ENCODE results near the gene DHRS3. TPM values are rescaled to one million over a fixed set of nuclear protein-coding genes. Genes with fewer than 3 reads are reported as not detected.

Gene DHRS3
- total RNA-seq, 2 donors from 2014 or later, result 60.4 to 65.3 TPM

- no peak overlapping the region for H3K27ac Mint-ChIP-seq
- ATAC-seq (replicated peaks in 1 of 2) (no peak), DNase-seq (no peak)
- H3K27me3 Mint-ChIP-seq (ENCODE audit: low read depth), result no peaks in the 10 kb centered on the region
- peaks cover 62% of the 10 kb centered on the region for H3K4me1 Mint-ChIP-seq (ENCODE audit: low read depth)
- H3K4me3 Mint-ChIP-seq, result no peak overlapping the region
- H3K36me3 Mint-ChIP-seq (ENCODE audit: insufficient read depth in 2 of 2), result peaks cover 14 to 36% of the 10 kb centered on the region in 2 donors
- peaks cover 0 to 6% of the 10 kb centered on the region in 2 donors for H3K9me3 Mint-ChIP-seq
Measured at GRCh38 chr1:12608311-12608957, 9.6 kb downstream of the DHRS3 start.

- no peak for ATAC-seq (replicated peaks in 1 of 2)
- no peak for DNase-seq
- H3K36me3 Mint-ChIP-seq (ENCODE audit: insufficient read depth in 2 of 2), result peaks cover 14 to 29% of the 10 kb centered on the region in 2 donors
- no peak overlapping the region for H3K4me3 Mint-ChIP-seq
- H3K27me3 Mint-ChIP-seq (ENCODE audit: low read depth), result no peaks in the 10 kb centered on the region
- no peak overlapping the region for H3K27ac Mint-ChIP-seq
- peaks cover 0 to 6% of the 10 kb centered on the region in 2 donors for H3K9me3 Mint-ChIP-seq
- peaks cover 63% of the 10 kb centered on the region for H3K4me1 Mint-ChIP-seq (ENCODE audit: low read depth)
Measured at GRCh38 chr1:12607263-12607662, 10.7 kb downstream of the DHRS3 start.

- H3K9me3 Mint-ChIP-seq, result peaks cover 0 to 6% of the 10 kb centered on the region in 2 donors
- no peak overlapping the region for H3K27ac Mint-ChIP-seq
- peak overlapping the region in 1 of 2 donors; percentile 73 for H3K4me3 Mint-ChIP-seq
- H3K27me3 Mint-ChIP-seq (ENCODE audit: low read depth), result no peaks in the 10 kb centered on the region
- no peak for DNase-seq
- peaks cover 69% of the 10 kb centered on the region for H3K4me1 Mint-ChIP-seq (ENCODE audit: low read depth)
- ATAC-seq (replicated peaks in 1 of 2), result no peak
- H3K36me3 Mint-ChIP-seq (ENCODE audit: insufficient read depth in 2 of 2), result peaks cover 14 to 19% of the 10 kb centered on the region in 2 donors
Measured at GRCh38 chr1:12604986-12605385, 13.0 kb downstream of the DHRS3 start.

- DNase-seq (peak; percentile 75 to 78), ATAC-seq (replicated peaks in 1 of 2) (peak; percentile 97 to 99)
- Mint-ChIP-seq H3K27ac (peak overlapping the region; percentile 0), H3K4me3 (peak overlapping the region; percentile 73 to 79), H3K9me3 (peaks cover 0 to 6% of the 10 kb centered on the region in 2 donors), H3K4me1 (ENCODE audit: low read depth) (peaks cover 67% of the 10 kb centered on the region), H3K27me3 (ENCODE audit: low read depth) (no peaks in the 10 kb centered on the region), H3K36me3 (ENCODE audit: insufficient read depth in 2 of 2) (peaks cover 14 to 19% of the 10 kb centered on the region in 2 donors)
Measured at GRCh38 chr1:12604114-12604874, 13.7 kb downstream of the DHRS3 start.

GRCh38 chr1:12603224-12603623 lies 14.8 kb downstream of the DHRS3 start:
- Mint-ChIP-seq H3K4me3 (peak overlapping the region in 1 of 2 donors; percentile 29), H3K4me1 (ENCODE audit: low read depth) (peaks cover 59% of the 10 kb centered on the region)

GRCh38 chr1:12602659-12603024 lies 15.4 kb downstream of the DHRS3 start:
- Mint-ChIP-seq H3K36me3 (ENCODE audit: insufficient read depth in 2 of 2) (peaks cover 8 to 12% of the 10 kb centered on the region in 2 donors), H3K27ac (no peak overlapping the region), H3K9me3 (peaks cover 0 to 4% of the 10 kb centered on the region in 2 donors), H3K27me3 (ENCODE audit: low read depth) (no peaks in the 10 kb centered on the region), H3K4me1 (ENCODE audit: low read depth) (peaks cover 62% of the 10 kb centered on the region), H3K4me3 (no peak overlapping the region)
- no peak for DNase-seq
- no peak for ATAC-seq (replicated peaks in 1 of 2)

More at GRCh38 chr1:12603224-12603623, 14.8 kb downstream of the DHRS3 start:
- DNase-seq (no peak), ATAC-seq (replicated peaks in 1 of 2) (no peak)
- peaks cover 11 to 18% of the 10 kb centered on the region in 2 donors for H3K36me3 Mint-ChIP-seq (ENCODE audit: insufficient read depth in 2 of 2)
- H3K9me3 Mint-ChIP-seq, result peaks cover 0 to 6% of the 10 kb centered on the region in 2 donors
- H3K27ac Mint-ChIP-seq, result no peak overlapping the region
- no peaks in the 10 kb centered on the region for H3K27me3 Mint-ChIP-seq (ENCODE audit: low read depth)

GRCh38 chr1:12601700-12602658 lies 16.0 kb downstream of the DHRS3 start:
- Mint-ChIP-seq H3K4me1 (ENCODE audit: low read depth) (peaks cover 69% of the 10 kb centered on the region), H3K9me3 (peaks cover 0 to 2% of the 10 kb centered on the region in 2 donors), H3K36me3 (ENCODE audit: insufficient read depth in 2 of 2) (peaks cover 3 to 6% of the 10 kb centered on the region in 2 donors), H3K27me3 (ENCODE audit: low read depth) (no peaks in the 10 kb centered on the region), H3K27ac (no peak overlapping the region), H3K4me3 (no peak overlapping the region)
- ATAC-seq (replicated peaks in 1 of 2) (no peak), DNase-seq (peak; percentile 21 to 23)

- H3K36me3 Mint-ChIP-seq (ENCODE audit: insufficient read depth in 2 of 2), result peaks cover 0 to 1% of the 10 kb centered on the region in 2 donors
- no peak overlapping the region for H3K27ac Mint-ChIP-seq
- peaks cover 74% of the 10 kb centered on the region for H3K4me1 Mint-ChIP-seq (ENCODE audit: low read depth)
- DNase-seq (peak; percentile 49 to 58), ATAC-seq (replicated peaks in 1 of 2) (no peak)
- no peaks in the 10 kb centered on the region for H3K27me3 Mint-ChIP-seq (ENCODE audit: low read depth)
- H3K4me3 Mint-ChIP-seq, result no peak overlapping the region
- H3K9me3 Mint-ChIP-seq, result no peaks in the 10 kb centered on the region
Measured at GRCh38 chr1:12600880-12601633, 17.0 kb downstream of the DHRS3 start.

- H3K27ac Mint-ChIP-seq, result no peak overlapping the region
- peaks cover 72% of the 10 kb centered on the region for H3K4me1 Mint-ChIP-seq (ENCODE audit: low read depth)
- no peak overlapping the region for H3K4me3 Mint-ChIP-seq
Measured at GRCh38 chr1:12600335-12600734, 17.7 kb downstream of the DHRS3 start.

GRCh38 chr1:12599657-12600056 lies 18.4 kb downstream of the DHRS3 start:
- H3K27ac Mint-ChIP-seq, result peak overlapping the region; percentile 24
- peaks cover 0 to 1% of the 10 kb centered on the region in 2 donors for H3K36me3 Mint-ChIP-seq (ENCODE audit: insufficient read depth in 2 of 2)
- no peaks in the 10 kb centered on the region for H3K27me3 Mint-ChIP-seq (ENCODE audit: low read depth)
- no peak overlapping the region for H3K4me3 Mint-ChIP-seq
- DNase-seq (no peak), ATAC-seq (replicated peaks in 1 of 2) (no peak)
- H3K4me1 Mint-ChIP-seq (ENCODE audit: low read depth), result peaks cover 69% of the 10 kb centered on the region
- H3K9me3 Mint-ChIP-seq, result no peaks in the 10 kb centered on the region

More at GRCh38 chr1:12600335-12600734, 17.7 kb downstream of the DHRS3 start:
- Mint-ChIP-seq H3K36me3 (ENCODE audit: insufficient read depth in 2 of 2) (peaks cover 0 to 1% of the 10 kb centered on the region in 2 donors), H3K27me3 (ENCODE audit: low read depth) (no peaks in the 10 kb centered on the region), H3K9me3 (no peaks in the 10 kb centered on the region)
- no peak for ATAC-seq (replicated peaks in 1 of 2)
- no peak for DNase-seq

GRCh38 chr1:12598974-12599373 lies 19.0 kb downstream of the DHRS3 start:
- Mint-ChIP-seq H3K9me3 (no peaks in the 10 kb centered on the region), H3K4me3 (no peak overlapping the region), H3K36me3 (ENCODE audit: insufficient read depth in 2 of 2) (no peaks in the 10 kb centered on the region), H3K27me3 (ENCODE audit: low read depth) (no peaks in the 10 kb centered on the region), H3K4me1 (ENCODE audit: low read depth) (peaks cover 69% of the 10 kb centered on the region), H3K27ac (no peak overlapping the region)
- ATAC-seq (replicated peaks in 1 of 2) (no peak), DNase-seq (no peak)

- Mint-ChIP-seq H3K4me3 (no peak overlapping the region), H3K4me1 (ENCODE audit: low read depth) (peaks cover 65% of the 10 kb centered on the region), H3K27ac (no peak overlapping the region), H3K27me3 (ENCODE audit: low read depth) (no peaks in the 10 kb centered on the region), H3K36me3 (ENCODE audit: insufficient read depth in 2 of 2) (no peaks in the 10 kb centered on the region), H3K9me3 (no peaks in the 10 kb centered on the region)
- ATAC-seq (replicated peaks in 1 of 2) (no peak), DNase-seq (no peak)
Measured at GRCh38 chr1:12597792-12598191, 20.2 kb downstream of the DHRS3 start.
